Stimulated activated CD4-positive, alpha-beta T cell treated with anti-CD3 and anti-CD28 coated beads, Interleukin-4, amount 100 ng/mL, for 48 hours (primary cell): Measurements from ENCODE around the gene TSHZ2.
A peak's percentile ranks its signal among the peaks of the same experiment; 100 is the strongest.
"Not testable (repeated sequence)": the region's sequence is repeated elsewhere in the genome, so short reads cannot be mapped to it uniquely, and the experiment has no call there.

Experiments
- DNase-seq, 2 donors: peaks; one replicate each; pipeline ENCODE4 v3.0.0-alpha.2; 2020; ENCODE audit warnings: low read depth in 2 of 2

TSHZ2 gene

DNA sequence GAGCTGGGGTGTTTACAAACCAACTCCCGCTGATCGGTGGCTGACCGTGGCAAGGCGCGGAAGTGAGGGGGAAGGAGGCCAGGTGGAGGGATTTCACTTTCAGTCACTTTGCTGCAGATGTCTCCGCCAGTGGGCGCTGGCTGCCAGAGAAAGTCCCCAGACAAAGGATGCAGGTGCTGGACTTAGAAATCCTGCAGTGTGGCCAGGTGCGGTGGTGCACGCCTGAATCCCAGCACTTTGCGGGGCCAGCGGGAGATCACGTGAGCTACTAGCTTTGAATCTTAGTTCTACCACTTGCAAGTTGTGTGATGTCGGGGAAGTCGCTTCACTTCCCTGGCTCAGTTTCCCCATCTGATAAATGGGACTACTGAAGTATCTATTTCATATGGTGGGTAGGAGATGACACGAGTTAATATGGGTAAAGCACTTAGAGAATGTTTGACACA is 441.1 kb downstream of the TSHZ2 start:
- peak; percentile 24 for DNase-seq

DNA sequence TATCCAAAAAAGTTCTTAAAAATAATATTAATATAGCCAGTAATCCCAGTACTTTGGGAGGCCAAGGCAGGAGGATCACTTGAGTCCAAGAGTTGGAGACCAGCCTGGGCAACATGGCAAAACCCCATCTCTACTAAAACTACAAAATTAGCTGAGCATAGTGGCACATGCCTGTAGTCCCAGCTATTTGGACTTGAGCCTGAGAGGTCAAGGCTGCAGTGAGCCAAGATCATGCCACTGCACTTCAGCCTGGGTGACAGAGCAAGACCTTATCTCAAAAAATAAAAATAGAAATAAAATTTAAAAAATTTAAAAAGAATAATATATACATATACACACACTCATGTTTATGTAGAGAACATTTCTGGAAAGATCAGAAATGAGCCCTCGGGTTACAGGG is 441.7 kb downstream of the TSHZ2 start:
- not testable (repeated sequence) for DNase-seq

DNA sequence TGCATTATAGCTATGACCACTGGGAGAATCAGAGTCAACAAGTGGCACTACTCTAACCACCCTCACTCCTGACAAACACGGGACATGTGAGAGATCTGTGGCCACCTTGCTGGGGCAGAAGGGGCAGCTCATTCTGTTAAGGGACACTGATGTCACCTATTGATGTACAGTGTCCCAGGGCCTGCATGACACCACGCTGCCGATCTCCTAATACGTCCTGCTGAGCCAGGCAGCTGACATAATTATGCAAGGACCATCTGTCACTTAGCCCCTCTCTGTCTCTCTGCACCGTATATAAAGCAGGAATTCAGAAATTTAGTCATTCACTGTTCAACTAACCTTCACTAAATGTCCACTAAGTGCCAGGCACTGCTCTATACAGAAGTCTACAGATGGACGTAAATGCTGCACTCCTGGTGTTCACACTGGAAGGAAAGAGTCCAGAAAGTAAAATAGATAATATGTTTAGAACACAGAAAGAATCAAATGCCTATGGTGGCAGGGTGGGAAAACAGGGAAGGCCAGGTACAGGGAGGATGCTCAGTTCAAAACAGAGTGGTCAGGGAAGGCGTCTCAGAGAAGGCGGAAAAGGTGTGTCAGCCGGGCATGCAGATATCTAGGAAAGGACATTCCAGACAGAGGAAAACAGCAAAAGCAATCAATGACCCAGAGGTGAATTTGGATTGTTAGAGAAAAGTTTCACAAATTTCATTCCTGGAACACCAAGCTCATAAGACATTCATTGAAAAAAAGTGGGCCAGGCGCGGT is 447.7 kb downstream of the TSHZ2 start:
- DNase-seq, result no peak

- DNase-seq, result no peak
These were observed 449.2 kb downstream of the TSHZ2 start for GRCh38 chr20:53421343-53421742.

DNA sequence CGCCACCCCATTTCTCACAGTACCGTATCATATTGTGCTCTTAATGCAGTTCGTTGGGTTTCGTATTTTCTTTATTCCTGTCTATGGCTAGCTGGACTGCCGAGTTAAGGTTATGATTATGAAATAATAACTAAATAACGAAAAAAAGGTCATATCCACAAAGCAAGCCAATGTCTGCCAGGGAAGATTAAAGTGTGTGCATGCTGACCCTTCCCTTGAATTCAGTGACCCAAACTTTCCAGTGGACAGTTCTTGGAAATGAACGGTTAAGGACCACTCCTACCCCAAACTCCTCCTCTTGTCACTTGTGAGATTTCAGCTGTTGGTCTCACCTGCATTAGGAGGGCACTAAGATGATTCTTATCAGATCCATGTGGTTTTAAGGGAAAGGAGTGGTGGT is 449.9 kb downstream of the TSHZ2 start:
- no peak for DNase-seq

- no peak for DNase-seq
These were observed 451.5 kb downstream of the TSHZ2 start for GRCh38 chr20:53423587-53424146.

- DNase-seq, result no peak
These were observed 453.3 kb downstream of the TSHZ2 start for GRCh38 chr20:53425481-53425880.

DNA sequence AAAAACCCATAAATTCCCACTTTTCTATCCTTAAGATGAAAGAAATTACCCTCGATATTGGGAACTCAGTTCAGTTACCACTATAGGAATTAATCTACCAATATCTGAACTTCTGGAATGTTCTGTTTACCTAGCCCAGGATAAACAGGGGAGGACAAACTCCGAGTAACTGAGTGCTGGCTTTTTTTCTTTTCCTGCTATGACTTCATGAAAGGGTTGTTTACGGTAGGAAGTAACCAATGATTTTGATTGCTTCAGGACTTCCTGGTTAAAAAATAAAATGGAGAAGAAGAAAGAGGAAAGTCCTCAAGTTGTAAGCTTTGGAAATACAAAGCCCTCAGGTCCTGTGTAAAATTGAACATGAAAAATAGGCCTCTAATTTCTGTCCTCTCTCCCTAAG is 453.8 kb downstream of the TSHZ2 start:
- DNase-seq, result no peak

GRCh38 chr20:53426766-53427312 is 454.7 kb downstream of the TSHZ2 start:
- no peak for DNase-seq

- no peak for DNase-seq
These were observed 455.8 kb downstream of the TSHZ2 start for GRCh38 chr20:53427951-53428350.

- DNase-seq, result no peak
These were observed 456.4 kb downstream of the TSHZ2 start for GRCh38 chr20:53428588-53428987.

- DNase-seq, result no peak
These were observed 456.8 kb downstream of the TSHZ2 start for GRCh38 chr20:53428996-53429395.

- no peak for DNase-seq
These were observed 462.5 kb downstream of the TSHZ2 start for GRCh38 chr20:53434662-53435061.

- not testable (repeated sequence) for DNase-seq
These were observed 464.8 kb downstream of the TSHZ2 start for GRCh38 chr20:53436927-53437326.

GRCh38 chr20:53438368-53438767 is 466.2 kb downstream of the TSHZ2 start:
- DNase-seq, result no peak

DNA sequence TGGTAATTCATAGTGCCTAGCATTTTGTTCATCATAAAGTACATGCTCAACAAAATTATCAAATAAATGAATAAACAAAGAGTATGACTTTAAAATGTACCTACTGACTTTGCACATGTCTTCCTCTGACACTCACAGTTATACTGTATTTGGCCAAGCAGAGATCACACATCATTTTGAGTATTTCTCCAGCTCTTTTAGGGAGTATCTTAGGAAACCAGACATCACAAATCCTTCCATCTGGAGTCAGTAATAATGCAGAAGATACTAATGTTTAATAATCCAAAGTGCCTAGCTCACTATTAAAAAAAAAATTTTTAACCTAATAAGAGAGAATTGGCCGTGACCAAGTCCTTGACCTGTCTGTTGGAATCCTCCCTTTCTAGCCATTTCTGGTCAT is 466.9 kb downstream of the TSHZ2 start:
- no peak for DNase-seq

DNA sequence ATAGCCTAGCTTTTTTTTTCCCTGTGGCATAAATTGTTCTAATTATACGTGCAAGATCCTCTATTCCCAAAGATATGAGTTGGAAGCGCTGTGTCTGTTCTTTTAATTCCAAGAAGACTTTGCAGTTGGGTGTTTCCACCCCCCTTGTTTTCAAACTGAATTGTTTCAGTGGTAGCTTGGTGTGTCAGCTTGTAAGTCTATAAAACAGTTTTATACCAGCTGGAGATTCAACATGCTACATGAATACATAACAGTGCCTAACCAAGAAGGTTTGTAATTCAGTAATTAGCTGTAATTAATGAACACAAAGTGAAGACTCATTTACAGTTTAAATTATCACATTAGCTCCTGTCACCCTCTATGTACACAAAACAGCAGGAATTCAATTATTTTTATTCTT is 467.5 kb downstream of the TSHZ2 start:
- no peak for DNase-seq

GRCh38 chr20:53444401-53445149 is 472.4 kb downstream of the TSHZ2 start:
- DNase-seq, result no peak

GRCh38 chr20:53445321-53445731 is 473.2 kb downstream of the TSHZ2 start:
- DNase-seq, result no peak

DNA sequence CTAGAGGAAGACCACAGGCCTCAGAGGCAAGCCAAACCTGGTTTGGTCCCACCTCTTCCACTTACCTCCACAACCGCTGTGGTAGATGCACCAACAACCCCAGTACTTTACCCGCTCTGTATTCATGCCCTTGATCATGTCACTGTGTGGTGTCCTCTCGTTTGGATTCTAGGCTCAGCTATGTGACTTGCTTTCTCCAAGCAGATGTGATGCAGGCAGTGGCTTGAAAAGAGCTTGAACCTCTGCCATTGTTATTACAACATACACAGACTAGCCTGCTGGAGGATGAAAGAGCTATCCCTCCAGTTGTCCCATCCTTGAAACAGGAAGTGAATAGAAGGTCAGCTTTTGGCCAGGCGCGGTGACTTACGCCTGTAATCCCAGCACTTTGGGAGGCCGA is 473.8 kb downstream of the TSHZ2 start:
- no peak for DNase-seq

- no peak for DNase-seq
These were observed 475.2 kb downstream of the TSHZ2 start for GRCh38 chr20:53447316-53447715.

- DNase-seq, result no peak
These were observed 476.3 kb downstream of the TSHZ2 start for GRCh38 chr20:53448426-53448825.

GRCh38 chr20:53448875-53449274 is 476.7 kb downstream of the TSHZ2 start:
- peak in 1 of 2 donors; percentile 1 for DNase-seq
